Measurements from ENCODE around the gene STIL.
"Not testable (repeated sequence)": the region's sequence is repeated elsewhere in the genome, so short reads cannot be mapped to it uniquely, and the experiment has no call there.

STIL gene

GRCh38 chr1:47317841-47318240, 3.9 kb upstream of the STIL start:
- DNase-seq: no peak

DNA sequence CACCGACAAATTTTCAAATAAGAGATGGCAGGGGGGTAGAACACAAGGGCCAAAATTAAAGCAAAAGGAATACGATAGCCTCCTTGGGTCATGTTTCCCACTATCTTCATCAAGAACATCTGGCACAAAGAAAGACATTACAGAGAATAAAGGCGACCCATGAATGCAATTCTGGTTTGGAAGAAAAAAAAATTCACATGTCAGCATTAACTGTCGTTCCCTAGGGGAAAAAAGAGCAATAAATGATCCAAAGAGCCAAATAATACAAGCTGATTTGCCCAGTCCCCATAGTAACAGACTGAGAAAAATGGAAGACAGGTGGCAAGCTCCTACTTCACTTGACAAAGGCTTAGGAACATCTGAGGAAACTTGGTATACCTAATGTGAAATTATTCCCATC, 4.5 kb downstream of the STIL start:
- DNase-seq: no peak

GRCh38 chr1:47302472-47302871, 11.5 kb downstream of the STIL start:
- DNase-seq: no peak

GRCh38 chr1:47298025-47298699, 15.8 kb downstream of the STIL start:
- DNase-seq: peak in 1 of 2 donors; percentile 4

GRCh38 chr1:47295579-47295978, 18.4 kb downstream of the STIL start:
- DNase-seq: no peak

- not testable (repeated sequence) for DNase-seq
These were observed 19.1 kb downstream of the STIL start for GRCh38 chr1:47294863-47295262.

DNA sequence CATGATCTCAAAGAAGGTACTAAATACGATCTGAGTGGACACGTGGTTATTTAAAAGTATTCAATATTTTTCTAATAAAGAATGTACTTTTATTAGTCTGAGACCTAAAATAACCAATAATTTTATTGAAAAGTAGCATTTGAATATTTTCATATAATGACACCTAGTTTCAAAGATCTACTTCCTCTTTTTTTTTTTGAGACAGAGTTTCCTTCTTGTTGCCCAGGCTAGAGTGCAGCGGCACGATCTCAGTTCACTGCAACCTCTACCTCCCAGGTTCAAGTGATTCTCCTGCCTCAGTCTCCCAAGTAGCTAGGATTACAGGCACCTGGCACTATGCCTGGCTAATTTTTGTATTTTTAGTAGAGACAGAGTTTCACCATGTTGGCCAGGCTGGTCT, 25.8 kb downstream of the STIL start:
- DNase-seq: peak in 1 of 2 donors; percentile 15

DNA sequence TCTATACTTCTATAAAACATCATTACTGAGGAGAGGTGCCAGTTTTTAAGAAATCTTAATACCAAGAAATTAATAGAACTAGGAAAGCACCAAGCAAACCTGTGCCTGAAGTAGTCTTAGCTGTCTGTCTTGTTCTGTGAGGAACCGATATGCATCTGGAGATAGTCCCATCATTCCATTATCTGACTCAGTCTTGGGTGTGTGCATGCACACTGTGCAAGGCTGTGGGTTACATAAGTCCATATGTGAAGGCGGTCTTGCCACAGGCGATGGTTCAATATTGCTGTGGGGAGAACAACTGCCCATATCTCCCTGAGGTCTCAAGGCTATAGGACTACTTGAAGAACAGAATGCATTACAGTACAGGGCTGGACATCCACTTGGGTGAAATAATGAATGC, 33.8 kb downstream of the STIL start:
- no peak for DNase-seq

DNA sequence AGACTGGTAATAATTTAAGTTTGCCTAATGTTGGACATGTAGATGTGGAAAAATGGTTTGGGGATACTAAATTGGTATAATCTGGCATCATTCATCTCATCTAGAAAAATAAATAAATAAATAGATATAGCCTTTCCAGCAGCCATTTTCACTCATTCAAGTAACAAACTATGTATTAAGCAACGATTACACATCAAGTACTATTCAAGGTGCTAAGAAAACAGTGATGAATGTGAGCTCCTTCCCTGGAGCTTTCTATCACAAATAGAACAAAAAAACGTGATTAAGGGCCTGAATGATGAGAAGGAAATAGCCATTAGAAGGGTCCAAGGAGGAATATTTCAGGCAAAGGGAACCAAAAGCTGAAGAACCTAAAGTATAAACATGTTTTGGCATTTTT, 37.1 kb downstream of the STIL start:
- no peak for DNase-seq

GRCh38 chr1:47275811-47276210, 38.1 kb downstream of the STIL start:
- not testable (repeated sequence) for DNase-seq

DNA sequence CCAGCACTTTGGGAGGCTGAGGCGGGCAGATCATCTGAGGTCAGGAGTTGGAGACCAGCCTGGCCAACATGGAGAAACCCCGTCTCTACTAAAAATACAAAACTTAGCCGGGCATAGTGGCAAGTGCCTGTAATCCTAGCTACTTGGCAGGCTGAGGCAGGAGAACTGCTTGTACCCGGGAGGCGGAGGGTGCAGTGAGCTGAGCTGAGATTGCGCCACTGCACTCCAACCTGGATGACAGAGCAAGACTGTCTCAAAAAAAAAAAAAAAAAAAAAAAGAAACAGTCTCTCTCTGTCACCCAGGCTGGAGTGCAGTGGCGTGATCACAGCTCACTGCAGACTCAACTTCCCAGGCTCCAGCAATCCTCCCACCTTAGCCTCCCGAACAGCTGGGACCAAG, 48.4 kb downstream of the STIL start:
- not testable (repeated sequence) for DNase-seq

GRCh38 chr1:47262787-47263413, 51.0 kb downstream of the STIL start:
- peak; percentile 57 to 65 for DNase-seq

DNA sequence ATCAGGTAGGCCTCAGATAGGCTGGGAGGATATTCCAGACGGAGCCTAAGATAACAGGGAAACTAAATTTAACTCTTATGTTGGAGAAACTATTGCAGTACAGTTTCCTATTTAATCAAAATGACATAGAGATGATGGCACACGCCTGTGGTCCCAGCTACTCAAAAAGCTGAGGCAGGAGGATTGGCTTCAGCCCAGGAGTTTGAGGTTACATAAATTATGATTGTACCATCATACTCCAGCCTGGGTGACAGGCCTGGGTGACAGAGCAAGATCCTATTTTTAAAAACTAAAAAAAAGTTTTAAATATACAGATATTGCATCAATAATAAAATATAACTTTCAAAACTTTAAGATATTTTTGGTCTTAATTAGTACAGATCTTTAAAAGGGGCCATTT, 56.7 kb downstream of the STIL start:
- DNase-seq: no peak

DNA sequence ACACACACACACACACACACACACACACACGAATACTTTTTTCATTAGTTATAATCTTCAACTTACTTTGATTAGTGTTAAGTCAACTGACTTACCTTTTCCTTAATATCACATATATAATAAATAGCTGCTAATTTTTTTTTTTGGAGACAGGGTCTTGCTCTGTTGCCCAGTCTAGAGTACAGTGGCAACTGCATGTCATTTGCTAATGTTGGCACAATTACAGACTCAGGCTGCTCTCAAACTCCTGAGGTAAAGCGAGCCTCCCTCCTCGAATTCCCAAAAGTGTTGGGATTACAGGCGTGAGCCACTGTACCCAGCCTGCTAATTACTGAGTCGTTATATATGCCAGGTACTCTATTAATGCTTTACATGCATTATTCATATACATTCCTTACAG, 61.2 kb downstream of the STIL start:
- DNase-seq: no peak

GRCh38 chr1:47252369-47252768, 61.6 kb downstream of the STIL start:
- no peak for DNase-seq

DNA sequence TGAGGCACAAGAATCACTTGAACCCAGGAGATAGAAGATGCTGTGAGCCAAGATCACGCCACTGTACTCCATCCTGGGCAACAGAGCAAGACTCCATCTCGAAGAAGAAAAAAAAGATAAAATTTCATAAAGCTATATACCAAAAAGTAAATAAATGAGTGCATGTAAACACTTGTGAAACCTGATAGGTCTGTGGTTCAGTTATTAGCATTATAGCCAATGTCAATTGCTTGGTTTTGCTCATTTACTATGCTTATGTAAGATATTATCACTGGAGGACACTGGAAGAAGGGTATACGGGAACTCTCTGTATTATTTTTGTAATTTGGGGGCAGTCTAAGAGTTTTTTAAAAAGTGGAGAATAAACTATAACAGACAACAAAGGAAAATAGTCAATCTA, 64.2 kb downstream of the STIL start:
- no peak for DNase-seq

GRCh38 chr1:47244339-47244862, 69.5 kb downstream of the STIL start:
- DNase-seq: no peak

DNA sequence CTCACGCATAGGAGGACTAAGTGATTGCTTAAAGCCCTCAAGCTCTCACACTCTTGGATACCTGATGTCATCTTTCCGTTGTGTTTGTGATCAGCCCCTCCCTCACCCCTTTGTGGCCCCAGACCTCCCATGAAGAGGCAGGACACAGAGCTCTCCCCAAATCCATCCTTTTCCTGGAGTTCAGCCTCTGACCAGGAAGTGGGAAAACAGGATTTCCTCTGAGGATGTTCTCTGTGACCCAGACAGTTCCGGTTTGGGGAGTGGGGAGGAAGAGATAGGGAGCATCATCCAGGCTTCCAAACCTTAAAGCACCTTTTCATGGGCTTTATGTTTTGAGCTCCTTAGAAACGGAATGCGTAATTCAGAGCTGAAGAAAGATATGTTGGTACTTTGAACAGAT, 70.0 kb downstream of the STIL start:
- no peak for DNase-seq

- no peak for DNase-seq
These were observed 72.5 kb downstream of the STIL start for GRCh38 chr1:47241114-47242113.

DNA sequence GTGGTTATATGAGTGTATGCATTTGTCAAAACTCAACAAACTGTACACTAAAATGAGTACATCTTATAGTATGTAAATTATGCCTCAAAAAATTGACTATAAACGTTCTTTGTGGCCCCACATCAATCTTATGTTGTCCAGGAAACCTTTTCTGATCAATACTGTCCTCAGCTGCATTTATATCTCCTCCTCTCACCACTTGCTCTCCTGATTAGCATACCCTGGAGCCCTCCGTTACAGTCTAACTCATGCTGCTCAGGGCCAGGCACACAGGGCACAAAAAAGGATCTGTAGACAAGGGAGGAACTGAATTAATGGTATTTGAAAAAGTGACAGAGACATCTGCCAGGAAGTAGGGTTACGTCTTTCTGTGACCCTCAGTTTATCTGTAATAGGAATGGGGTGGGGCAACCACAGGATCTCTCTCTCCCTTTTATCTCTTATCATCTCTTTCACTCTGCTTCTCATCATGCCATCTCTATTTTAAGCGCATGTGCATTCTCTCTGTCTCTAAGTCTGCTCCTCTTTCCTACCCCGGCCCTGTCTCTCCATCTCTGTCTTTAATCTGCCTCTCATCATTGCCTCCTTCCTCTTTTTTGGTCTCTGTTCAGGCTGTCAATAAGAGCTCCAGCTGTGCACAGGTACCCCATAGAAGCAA, 74.9 kb downstream of the STIL start:
- no peak for DNase-seq

- DNase-seq: no peak
These were observed 78.1 kb downstream of the STIL start for GRCh38 chr1:47235806-47236205.

GRCh38 chr1:47235241-47235681, 78.7 kb downstream of the STIL start:
- no peak for DNase-seq

GRCh38 chr1:47233186-47233585, 80.8 kb downstream of the STIL start:
- DNase-seq: no peak

Measured in inflammatory macrophage (primary cell).